ENCODE results near the gene HOXB7.

Gene HOXB7

DNA sequence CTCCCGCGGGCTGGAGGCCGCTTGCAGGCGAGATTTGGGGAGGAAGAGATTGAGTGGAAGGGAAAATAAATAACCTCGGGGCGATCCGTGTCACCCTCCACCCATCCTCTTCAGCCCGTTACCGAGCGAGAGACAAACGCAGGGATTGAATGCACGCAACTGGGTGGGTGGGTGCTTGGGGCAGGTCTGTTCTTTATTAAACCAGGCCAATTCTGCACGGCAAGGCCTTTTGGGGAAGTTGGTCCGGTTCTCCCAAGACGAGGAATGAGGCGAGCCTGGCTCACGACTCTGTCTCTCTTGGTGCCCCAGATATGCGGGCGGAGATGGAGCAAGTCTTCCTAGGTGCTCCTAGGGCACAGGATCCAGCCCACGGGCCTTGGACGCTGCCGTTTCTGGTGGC is 396 bp upstream of the HOXB7 start:
- no peak for DNase-seq (ENCODE audit: low read depth in 2 of 2, low spot score in 1 of 2)

DNA sequence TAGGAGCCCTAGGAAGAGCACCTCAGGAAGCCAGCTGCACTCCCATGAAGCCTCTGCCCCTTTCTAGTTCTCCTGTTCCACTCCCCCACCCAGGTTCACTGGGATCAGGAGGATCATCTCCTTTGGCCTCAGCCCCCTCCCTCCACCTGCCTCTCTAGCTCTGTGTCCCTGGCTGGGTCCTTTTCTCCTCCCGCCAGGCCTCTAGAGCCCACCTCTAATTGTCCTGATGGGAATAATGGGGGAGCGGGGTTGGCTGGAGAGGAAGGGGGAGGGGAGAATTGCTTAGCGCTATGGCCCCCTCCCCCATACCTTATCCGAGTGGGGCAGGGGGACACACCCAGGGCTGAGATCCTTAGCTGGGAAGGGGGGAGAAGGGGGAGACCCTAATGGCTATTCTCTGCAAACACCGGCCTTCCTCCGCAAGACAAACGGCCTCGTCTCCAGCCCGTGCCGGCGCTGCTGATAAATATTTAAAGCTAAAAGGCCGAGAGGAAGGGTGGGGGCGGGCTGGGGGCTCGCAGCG is 997 bp downstream of the HOXB7 start:
- DNase-seq (ENCODE audit: low read depth in 2 of 2, low spot score in 1 of 2): no peak

DNA sequence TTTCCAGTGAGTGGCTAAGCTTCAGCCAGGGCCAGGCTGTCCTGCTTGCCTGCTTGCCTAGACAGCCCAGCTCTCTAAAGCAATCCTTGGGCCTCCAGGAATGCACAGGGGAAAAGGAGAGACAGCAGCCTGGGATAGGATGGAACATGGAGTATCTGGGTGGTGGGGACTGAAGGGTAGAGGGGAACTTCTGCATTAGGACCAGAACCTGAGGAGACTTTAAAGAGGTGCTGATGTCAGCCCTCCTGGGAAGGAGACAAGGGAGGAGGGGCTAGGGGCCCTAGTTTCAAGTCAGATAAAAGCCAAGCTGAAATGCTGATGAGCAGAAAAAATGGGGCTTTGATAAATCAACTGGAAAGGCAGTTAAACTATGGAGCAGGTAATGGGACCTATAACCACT is 1.8 kb downstream of the HOXB7 start:
- no peak for DNase-seq (ENCODE audit: low read depth in 2 of 2, low spot score in 1 of 2)

DNA sequence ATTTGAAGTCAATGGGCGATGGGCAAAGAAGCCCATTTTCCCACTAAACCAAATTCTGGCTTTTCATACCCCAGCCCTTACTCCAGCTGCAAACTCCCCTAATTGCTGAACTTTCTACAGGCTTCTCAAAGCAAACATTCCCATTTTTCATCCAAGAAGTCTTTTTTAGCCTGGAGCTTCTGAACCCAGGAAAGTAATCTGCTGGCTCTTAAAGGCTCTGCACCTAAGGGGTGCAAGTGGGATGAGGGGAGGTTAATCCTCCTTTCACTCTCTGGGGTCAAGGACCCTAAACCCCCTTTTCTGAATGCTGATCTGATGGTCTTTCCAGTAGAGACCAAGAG is 2.4 kb downstream of the HOXB7 start:
- DNase-seq (ENCODE audit: low read depth in 2 of 2, low spot score in 1 of 2): no peak

DNA sequence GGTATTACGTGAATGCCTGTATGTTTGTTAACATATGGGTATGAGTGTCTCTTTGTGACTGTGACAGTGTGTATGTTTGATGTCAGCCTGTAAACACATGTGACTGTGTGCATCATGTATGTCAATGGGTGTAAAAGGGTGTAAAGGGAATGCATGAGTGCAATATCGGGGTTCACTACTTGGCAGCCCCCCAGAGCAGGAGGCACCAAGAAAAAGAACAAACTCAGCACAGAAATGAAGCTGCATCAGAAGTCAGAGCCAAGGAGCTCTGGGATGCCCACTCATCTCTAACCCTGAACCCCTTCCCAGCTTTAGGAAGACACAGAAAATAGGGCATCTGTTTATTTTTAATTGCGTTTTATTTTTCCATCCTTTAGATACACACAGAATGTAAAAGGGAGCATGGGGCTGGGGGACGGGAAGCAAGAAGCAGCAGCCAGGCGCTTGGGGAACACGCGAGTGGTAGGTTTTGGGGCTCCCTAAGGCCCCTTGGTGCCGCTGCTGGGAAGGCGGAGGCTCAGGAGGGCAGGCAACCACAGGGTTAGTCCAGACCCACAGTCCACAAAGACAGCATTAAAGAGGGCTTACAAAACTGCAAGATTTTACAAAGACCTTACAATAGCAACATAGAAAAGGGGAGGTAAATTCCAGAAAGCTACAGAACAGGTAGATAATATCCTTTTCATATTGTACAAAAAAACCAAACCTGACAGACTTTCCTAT is 3.8 kb downstream of the HOXB7 start:
- no peak for DNase-seq (ENCODE audit: low read depth in 2 of 2, low spot score in 1 of 2)

DNA sequence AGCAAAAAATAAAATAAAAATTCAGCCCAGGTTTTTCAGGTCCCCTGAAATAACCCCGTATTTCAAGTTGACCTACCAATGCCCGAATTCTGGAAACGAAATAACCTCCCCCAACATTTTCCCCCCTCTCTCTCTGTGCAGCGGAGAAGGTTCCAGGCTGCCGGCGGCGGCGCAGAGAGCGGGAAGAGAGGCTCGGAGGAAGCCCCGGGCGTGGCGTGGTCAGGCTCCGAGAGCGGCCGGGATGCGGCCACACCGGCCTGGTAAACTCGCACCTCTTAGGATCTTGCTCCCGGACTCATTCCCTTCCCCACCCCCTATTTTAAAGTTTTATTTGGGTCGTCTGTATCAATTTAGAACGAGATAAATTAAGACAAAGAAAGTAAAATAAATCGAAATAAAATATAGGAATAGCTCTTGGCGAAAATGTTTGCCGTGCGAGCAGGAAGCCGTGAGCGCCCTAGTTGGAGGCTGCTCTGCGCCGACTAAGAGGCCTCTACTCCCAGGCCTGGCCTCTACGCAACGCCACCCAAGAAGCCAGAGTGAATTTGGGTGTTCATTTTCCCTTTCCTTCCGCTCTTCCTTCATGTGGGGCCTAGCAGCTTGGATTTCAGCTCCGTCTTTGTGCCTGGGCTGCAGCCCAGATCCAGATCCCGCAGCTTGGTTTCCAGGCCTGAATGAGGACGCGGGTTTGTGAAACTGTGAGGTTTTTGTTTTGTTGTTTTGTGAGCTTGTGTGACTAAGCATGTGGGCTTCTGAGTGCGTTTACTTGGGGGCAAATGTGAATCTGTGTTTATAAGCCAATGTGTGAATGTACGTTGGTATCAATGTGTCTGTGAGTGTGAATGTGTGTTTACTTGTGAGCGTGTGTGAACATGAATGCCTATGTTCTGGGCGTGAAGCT is 4.6 kb downstream of the HOXB7 start:
- DNase-seq (ENCODE audit: low read depth in 2 of 2, low spot score in 1 of 2): no peak

DNA sequence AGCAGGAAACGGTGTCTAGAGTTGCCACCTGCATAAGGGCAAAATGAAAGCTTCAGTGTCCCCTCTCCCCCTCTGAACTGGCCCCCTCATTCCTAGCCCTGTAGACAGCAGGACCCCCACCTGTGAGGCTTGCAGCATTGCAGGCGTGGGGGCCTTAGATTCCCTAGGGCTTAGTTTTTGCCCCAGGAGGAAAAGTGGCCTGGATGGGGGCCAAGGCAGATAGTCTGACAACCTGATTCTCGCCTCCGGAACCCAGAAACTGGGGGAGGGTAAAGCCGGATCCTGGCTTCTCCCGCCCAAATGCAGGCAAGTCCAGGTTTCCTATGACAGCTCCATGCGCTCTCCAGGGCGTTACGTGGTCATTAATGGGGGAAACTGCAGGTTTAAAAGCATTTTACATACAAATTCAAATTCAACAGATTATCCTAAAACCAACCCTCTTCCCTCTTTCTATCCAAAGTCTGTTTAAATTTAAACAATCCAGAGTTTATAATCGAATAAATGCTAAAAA is 5.4 kb downstream of the HOXB7 start:
- no peak for DNase-seq (ENCODE audit: low read depth in 2 of 2, low spot score in 1 of 2)

DNA sequence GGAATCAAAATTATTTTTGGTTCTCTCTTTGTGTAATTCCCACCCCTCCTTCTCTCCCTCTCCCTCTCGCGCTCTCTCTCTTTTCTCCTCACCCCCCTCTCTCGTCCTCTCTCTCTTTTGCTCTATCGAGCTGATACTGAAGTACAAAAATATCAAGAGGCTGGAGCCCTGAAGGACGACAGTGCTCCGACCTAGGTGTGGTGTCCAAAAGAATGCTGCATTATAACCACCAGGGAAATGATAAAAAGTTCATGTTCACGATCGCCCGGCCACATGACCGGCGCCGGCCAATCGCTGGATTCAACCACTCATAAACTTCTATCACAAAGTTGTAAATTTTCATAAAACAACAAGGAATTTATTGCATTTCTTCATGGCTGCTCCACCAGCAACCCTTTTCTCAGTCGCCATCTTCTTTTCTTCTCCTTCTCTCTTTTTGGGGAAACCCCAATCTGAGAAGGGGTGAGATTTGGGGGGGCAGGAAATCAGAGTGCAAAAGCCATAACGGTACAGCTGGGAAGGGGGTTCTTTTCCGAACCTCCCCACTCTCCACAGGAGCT is 6.0 kb downstream of the HOXB7 start, which contains the start of gene HOXB6:
Gene HOXB6 (minus strand): TSS at position 217 of the 560 bp plus-strand sequence. CDS start 6,836 bp downstream, outside the sequence.
- no peak for DNase-seq (ENCODE audit: low read depth in 2 of 2, low spot score in 1 of 2)

- no peak for DNase-seq (ENCODE audit: low read depth in 2 of 2, low spot score in 1 of 2)
Observed at GRCh38 chr17:48603959-48604769, 6.7 kb downstream of the HOXB7 start.

- DNase-seq (ENCODE audit: low read depth in 2 of 2, low spot score in 1 of 2): no peak
Observed at GRCh38 chr17:48601539-48602425, 9.0 kb downstream of the HOXB7 start.

DNA sequence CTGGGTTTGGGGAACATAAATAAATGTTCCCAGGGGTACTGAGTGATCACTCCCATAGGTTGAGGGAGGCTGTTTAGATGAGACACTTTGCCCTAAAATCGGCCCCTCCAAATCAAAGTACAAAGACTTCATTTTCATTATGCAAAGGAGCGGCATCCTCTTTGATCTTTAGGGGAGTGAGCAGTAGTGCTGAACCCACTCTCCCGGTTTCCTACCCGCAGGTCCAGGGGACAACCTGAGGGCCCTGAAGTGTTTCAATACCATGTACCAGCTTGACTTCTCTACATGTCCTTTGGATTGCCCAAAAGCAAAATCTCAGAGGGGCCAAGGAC is 9.6 kb downstream of the HOXB7 start:
- no peak for DNase-seq (ENCODE audit: low read depth in 2 of 2, low spot score in 1 of 2)

DNA sequence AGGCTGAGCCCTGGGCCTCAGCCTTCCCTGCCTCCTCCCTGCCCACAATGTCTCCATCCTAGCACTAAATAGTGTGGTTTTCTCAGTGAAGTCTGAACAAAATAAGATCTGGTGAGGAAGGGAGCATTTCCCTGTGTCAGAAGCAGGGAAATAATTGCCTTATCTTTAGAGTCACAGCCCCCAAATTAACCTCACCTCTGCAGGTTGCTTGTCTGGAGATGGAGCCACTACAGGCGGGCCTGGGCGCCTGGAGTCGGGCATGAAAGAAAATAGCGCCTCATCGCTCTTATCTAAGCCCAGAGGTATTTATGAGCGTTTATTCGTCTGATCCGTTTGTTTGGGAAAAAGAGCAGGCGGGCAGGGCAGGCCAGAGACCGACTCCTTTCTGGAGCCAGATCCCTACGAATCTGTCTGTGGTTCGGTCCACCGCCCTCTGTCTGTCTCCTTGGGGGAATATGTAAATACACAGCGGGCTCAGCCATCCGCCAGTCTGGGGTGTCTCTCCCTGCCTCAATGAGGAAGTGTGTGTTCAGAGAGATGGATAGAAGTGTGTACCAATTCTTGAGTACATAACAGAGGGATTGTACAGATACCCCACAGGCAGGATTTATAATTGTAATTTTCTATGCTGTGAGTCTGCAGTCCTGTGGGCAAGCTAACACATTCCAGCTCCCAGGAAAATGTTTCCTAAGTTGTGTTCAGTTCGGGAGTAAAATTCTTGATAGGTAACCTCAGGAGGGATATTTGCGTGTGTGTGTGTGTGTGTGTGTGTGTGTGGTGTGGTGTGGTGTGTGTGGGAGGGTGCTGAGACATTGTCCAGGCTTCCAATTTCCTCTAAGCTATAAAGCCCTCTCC is 10.3 kb downstream of the HOXB7 start:
- no peak for DNase-seq (ENCODE audit: low read depth in 2 of 2, low spot score in 1 of 2)

DNA sequence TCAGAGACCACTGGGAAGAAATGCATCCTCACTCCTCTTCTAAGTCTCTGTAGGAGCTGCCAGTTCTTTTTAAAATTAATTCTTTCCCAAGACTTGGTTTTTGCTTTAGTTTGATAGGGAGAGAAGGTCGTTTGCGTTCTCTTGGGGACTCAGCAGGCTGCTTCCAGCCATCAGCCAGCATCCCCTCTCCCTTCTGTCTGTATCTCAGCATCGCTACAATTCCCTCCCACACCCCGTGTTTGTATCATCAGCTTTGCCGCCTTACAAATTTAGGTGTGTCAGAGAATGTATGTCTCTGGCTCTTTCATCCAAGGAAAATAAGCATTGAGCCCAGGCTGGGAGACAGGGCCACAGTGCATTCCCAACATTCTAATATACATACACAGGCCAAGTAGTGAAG is 11.5 kb downstream of the HOXB7 start:
- no peak for DNase-seq (ENCODE audit: low read depth in 2 of 2, low spot score in 1 of 2)

GRCh38 chr17:48598736-48599135 is 12.1 kb downstream of the HOXB7 start:
- no peak for DNase-seq (ENCODE audit: low read depth in 2 of 2, low spot score in 1 of 2)

- DNase-seq (ENCODE audit: low read depth in 2 of 2, low spot score in 1 of 2): no peak
Observed at GRCh38 chr17:48597778-48598631, 12.8 kb downstream of the HOXB7 start.

DNA sequence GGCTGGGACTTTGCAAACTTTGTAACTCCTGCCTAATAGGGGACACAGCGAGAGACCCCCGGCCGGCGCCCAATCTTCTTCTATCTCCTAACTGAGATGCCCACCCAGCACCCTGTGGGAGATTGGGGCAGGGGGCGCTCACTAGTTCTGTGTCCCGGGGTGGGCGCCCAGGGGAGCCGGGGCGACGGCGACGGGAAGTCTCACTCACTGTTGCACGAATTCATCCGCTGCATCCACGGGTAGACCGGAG is 13.4 kb downstream of the HOXB7 start:
- no peak for DNase-seq (ENCODE audit: low read depth in 2 of 2, low spot score in 1 of 2)

- DNase-seq (ENCODE audit: low read depth in 2 of 2, low spot score in 1 of 2): no peak
Observed at GRCh38 chr17:48596735-48597527, 13.9 kb downstream of the HOXB7 start.
